PC-3 (cell line): Measurements from ENCODE around the gene TBC1D9. TPM values are rescaled to one million over a fixed set of nuclear protein-coding genes. Genes with fewer than 3 reads are reported as not detected.
A peak's percentile ranks its signal among the peaks of the same experiment; 100 is the strongest.

Experiments used
- ATAC-seq: fragments of 200-7000 bp; cut with Tn5 transposase; 2 replicates; pipeline ENCODE4 v1.9.1; 2020; ENCODE audit warnings: mild to moderate bottlenecking, moderate library complexity
- BruUV-seq: library from RNA; stranded (reverse); fragments of 400-500 nt; replicated peaks from 2 replicates; lab custom pipeline; 2021; lab: Mats Ljungman, UMichigan
- CTCF ChIA-PET: fragments of 300-600 bp; sonication (Branson Sonifier 250); formaldehyde crosslinking; loops from one replicate; lab custom pipeline; 2022; ENCODE audit warnings: antibody characterized with exemption; lab: Charles Lee
- POLR2A ChIA-PET: fragments of 300-600 bp; sonication (Branson Sonifier 250); formaldehyde crosslinking; loops from one replicate; lab custom pipeline; 2022; ENCODE audit warnings: antibody characterized with exemption; ENCODE audit not compliant: unreplicated experiment; lab: Charles Lee
- DNase-seq: peaks from one replicate; pipeline ENCODE4 v3.0.0-alpha.2; 2015
- H2AFZ ChIP-seq: fragments of 300-600 bp; sonication (generic); 2 replicates; pipeline ENCODE4 v1.6.0; 2016; ENCODE audit warnings: antibody characterized with exemption, low read length
- H3F3A ChIP-seq: fragments of 300-600 bp; sonication (generic); one replicate; pipeline ENCODE4 v1.6.0; 2017; ENCODE audit warnings: antibody characterized with exemption, low read length, control low read depth, mild to moderate bottlenecking; ENCODE audit not compliant: unreplicated experiment
- H3K27ac ChIP-seq: fragments of 300-600 bp; sonication (generic); 2 replicates; pipeline ENCODE4 v1.5.1; 2016; ENCODE audit warnings: mild to moderate bottlenecking, low read length
- H3K27me3 ChIP-seq: fragments of 300-600 bp; sonication (generic); 2 replicates; pipeline ENCODE4 v1.6.1; 2016; ENCODE audit warnings: low read length, mixed read lengths
- H3K36me3 ChIP-seq: fragments of 300-600 bp; sonication (generic); 2 replicates; pipeline ENCODE4 v1.6.1; 2016; ENCODE audit warnings: low read depth, mixed run types, low read length, mixed read lengths
- H3K4me1 ChIP-seq: fragments of 300-600 bp; sonication (generic); 2 replicates; pipeline ENCODE4 v1.5.1; 2016; ENCODE audit warnings: low read length; ENCODE audit not compliant: insufficient read depth
- H3K4me2 ChIP-seq: fragments of 300-600 bp; sonication (generic); 2 replicates; pipeline ENCODE4 v1.6.0; 2016; ENCODE audit warnings: low read length
- H3K4me3 ChIP-seq: fragments of 300-600 bp; sonication (generic); 2 replicates; pipeline ENCODE4 v1.5.1; 2016; ENCODE audit warnings: mild to moderate bottlenecking, low read length, mixed read lengths
- H3K79me2 ChIP-seq: fragments of 300-600 bp; sonication (generic); 2 replicates; pipeline ENCODE4 v1.6.1; 2017; ENCODE audit warnings: low read length, mixed read lengths
- H3K9ac ChIP-seq: fragments of 300-600 bp; sonication (generic); 2 replicates; pipeline ENCODE4 v1.6.0; 2016; ENCODE audit warnings: mild to moderate bottlenecking, low read length
- H3K9me2 ChIP-seq: fragments of 300-600 bp; sonication (generic); replicated peaks from 2 replicates; pipeline ENCODE4 v1.6.1; 2016; ENCODE audit warnings: mixed run types, low read length, mixed read lengths
- H3K9me3 ChIP-seq: fragments of 300-600 bp; sonication (generic); 2 replicates; pipeline ENCODE4 v1.6.1; 2016; ENCODE audit warnings: low read length, mixed read lengths
- H4K20me1 ChIP-seq: fragments of 300-600 bp; sonication (generic); 2 replicates; pipeline ENCODE4 v1.6.1; 2016; ENCODE audit warnings: low read length, mixed read lengths
- EZH2 ChIP-seq: fragments of 300-600 bp; sonication (generic); IDR thresholded peaks from one replicate; pipeline ENCODE4 v1.6.1; 2017; ENCODE audit warnings: antibody characterized with exemption, mild to moderate bottlenecking, low read length; ENCODE audit not compliant: unreplicated experiment
- EZH2phosphoT487 ChIP-seq: fragments of 300-600 bp; sonication (generic); IDR thresholded peaks from 2 replicates; pipeline ENCODE4 v1.6.1; 2018; ENCODE audit warnings: mild to moderate bottlenecking, antibody characterized with exemption, low read length, borderline replicate concordance
- intact Hi-C: fragments of 100-400 bp; cut with micrococcal nuclease; formaldehyde crosslinking; loops from 2 replicates; pipeline ENCODE4 v1.9.0; 2023
- total RNA-seq: library from RNA; depleted of rRNA; stranded (reverse); fragments of >200 nt; gene quantifications from 2 replicates; pipeline ENCODE4 v1.2.3, GENCODE V29; 2014
- TF ChIP-seq, protein P1 (sequence below): fragments of 300-600 bp; sonication (generic); conservative IDR thresholded peaks from 2 replicates; pipeline ENCODE4 v1.5.1; 2017; ENCODE audit warnings: antibody characterized with exemption, low read depth, mild to moderate bottlenecking, low read length

The TBC1D9 gene
- total RNA-seq, 1 experiment from 2014 or later: 11.2 TPM

DNA sequence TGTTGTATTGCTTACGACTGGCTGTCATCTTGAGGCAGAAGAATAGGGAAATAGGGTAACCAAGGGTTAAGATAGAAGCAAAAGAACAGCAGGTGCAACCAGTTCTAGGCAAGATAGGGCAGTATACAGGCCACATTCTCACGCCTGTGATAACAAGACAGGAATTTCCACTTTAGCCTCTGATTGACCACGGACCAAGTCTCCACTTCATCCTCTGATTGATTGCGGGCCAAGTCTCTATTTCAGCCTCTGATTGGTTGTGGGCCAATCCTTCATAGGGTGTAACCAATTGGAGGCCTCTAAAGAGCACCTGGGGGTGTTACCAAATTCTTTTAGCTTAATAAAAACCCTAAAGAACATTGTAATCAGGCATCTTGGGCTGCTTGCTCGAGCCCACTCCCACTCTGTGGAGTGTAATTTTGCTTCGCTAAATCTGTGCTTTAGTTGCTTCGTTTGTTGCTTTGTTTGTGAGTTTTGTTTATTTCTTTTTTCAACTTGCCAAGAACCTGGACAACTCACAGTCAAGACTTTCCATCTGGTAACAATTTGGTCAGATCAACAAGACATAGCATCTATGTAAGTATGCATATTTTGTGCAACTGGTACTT lies 8.7 kb upstream of the TBC1D9 start:
- Histone ChIP-seq H3K9me3 (no peaks in the 10 kb centered on the region), H3K27ac (no peak overlapping the region), H3K4me3 (no peak overlapping the region), H3K9ac (no peak overlapping the region), H2AFZ (no peak overlapping the region), H3F3A (no peaks in the 10 kb centered on the region), H3K4me1 (no peaks in the 10 kb centered on the region), H3K9me2 (no peaks in the 10 kb centered on the region), H4K20me1 (no peaks in the 10 kb centered on the region), H3K27me3 (no peaks in the 10 kb centered on the region), H3K79me2 (no peaks in the 10 kb centered on the region), H3K4me2 (no peak overlapping the region), H3K36me3 (no peaks in the 10 kb centered on the region)
- no TSS peak for BruUV-seq
- intact Hi-C loops: no loop called here
- POLR2A ChIA-PET: no interaction called here
- DNase-seq (no peak), ATAC-seq (no peak)
- TF ChIP-seq EZH2: no peak
- CTCF ChIA-PET: no interaction called here

DNA sequence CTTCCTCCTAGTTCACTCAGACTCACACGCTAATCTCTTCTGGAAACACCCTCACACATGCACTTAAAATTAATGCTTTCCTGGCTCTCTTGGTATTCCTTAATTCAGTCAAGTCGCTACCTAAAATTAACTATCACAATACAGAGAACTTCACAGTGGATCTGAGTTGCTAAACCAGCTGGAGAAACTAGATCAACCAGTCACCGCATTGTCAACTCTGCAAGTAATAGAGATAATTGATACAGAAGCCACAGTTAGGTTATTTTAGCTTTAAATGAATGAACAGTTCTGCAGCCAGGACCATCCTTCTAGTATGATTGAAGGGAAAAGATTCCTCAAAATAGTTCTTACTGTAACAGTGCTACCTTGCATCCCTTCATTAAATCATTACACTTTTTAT lies 6.0 kb upstream of the TBC1D9 start:
- no peak overlapping the region for H3K4me3 ChIP-seq
- no peak overlapping the region for H3K9ac ChIP-seq
- no peaks in the 10 kb centered on the region for H4K20me1 ChIP-seq
- no peak for DNase-seq
- no peaks in the 10 kb centered on the region for H3K9me2 ChIP-seq
- intact Hi-C loops: no loop called here
- H3K36me3 ChIP-seq: no peaks in the 10 kb centered on the region
- H3K4me1 ChIP-seq: peaks cover 2% of the 10 kb centered on the region; the same call in 1 of the 2 replicates
- H3F3A ChIP-seq: no peaks in the 10 kb centered on the region
- no TSS peak for BruUV-seq
- POLR2A ChIA-PET: no interaction called here
- H3K9me3 ChIP-seq: no peaks in the 10 kb centered on the region
- H3K4me2 ChIP-seq: no peak overlapping the region
- H2AFZ ChIP-seq: no peak overlapping the region
- no peak overlapping the region for H3K27ac ChIP-seq
- no peaks in the 10 kb centered on the region for H3K79me2 ChIP-seq
- TF ChIP-seq, protein P1, sequence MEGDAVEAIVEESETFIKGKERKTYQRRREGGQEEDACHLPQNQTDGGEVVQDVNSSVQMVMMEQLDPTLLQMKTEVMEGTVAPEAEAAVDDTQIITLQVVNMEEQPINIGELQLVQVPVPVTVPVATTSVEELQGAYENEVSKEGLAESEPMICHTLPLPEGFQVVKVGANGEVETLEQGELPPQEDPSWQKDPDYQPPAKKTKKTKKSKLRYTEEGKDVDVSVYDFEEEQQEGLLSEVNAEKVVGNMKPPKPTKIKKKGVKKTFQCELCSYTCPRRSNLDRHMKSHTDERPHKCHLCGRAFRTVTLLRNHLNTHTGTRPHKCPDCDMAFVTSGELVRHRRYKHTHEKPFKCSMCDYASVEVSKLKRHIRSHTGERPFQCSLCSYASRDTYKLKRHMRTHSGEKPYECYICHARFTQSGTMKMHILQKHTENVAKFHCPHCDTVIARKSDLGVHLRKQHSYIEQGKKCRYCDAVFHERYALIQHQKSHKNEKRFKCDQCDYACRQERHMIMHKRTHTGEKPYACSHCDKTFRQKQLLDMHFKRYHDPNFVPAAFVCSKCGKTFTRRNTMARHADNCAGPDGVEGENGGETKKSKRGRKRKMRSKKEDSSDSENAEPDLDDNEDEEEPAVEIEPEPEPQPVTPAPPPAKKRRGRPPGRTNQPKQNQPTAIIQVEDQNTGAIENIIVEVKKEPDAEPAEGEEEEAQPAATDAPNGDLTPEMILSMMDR: no peak
- TF ChIP-seq EZH2phosphoT487 (no peak), EZH2 (no peak)
- H3K27me3 ChIP-seq: no peaks in the 10 kb centered on the region
- CTCF ChIA-PET: no interaction called here
- ATAC-seq: no peak

DNA sequence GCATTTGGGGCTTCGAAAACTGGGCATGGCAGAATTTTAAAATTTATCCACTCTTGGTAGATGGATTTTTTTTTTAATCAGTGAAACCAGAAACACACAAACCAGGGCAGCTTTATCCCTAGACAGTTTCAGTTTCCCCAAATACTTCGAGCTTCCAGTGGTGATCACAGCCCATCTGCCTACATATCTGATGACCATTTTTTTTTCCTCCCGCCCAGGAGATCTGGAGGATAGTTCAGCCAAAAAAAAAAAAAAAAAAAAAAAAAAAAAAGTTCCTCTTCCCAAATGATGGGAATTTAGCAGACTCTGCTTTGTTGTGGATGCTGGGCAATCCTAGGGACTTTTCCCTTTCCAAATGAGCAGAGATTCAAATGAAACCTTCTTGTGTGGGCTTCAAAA lies 1.0 kb upstream of the TBC1D9 start:
- no peak for ATAC-seq
- no peak for DNase-seq
- Histone ChIP-seq H3K36me3 (no peaks in the 10 kb centered on the region), H3K27me3 (no peaks in the 10 kb centered on the region), H3F3A (no peaks in the 10 kb centered on the region), H3K4me2 (peak overlapping the region; percentile 83), H2AFZ (peak overlapping the region; percentile 98; the same call in 1 of the 2 replicates), H3K79me2 (peaks cover 28% of the 10 kb centered on the region), H3K9me2 (no peaks in the 10 kb centered on the region), H3K9ac (no peak overlapping the region), H3K27ac (no peak overlapping the region), H3K4me3 (peak overlapping the region; percentile 86), H3K9me3 (no peaks in the 10 kb centered on the region), H4K20me1 (no peaks in the 10 kb centered on the region), H3K4me1 (peaks cover 10% of the 10 kb centered on the region; the same call in 1 of the 2 replicates)
- CTCF ChIA-PET: interaction anchor here (0.7 kb wide), 1 partner anchor 15 kb away, joined by 10 read pairs; no protein-coding TSS in a partner anchor
- TF ChIP-seq, protein P1: no peak
- TF ChIP-seq EZH2: no peak
- no peak for TF ChIP-seq EZH2phosphoT487
- intact Hi-C loops: loop anchor here (5.0 to 10.0 kb wide), 2 partner anchors 120 to 382 kb away; partner anchors contain the start of gene SCOC
- BruUV-seq: no TSS peak
- POLR2A ChIA-PET: interaction anchor here (0.6 kb wide), 1 partner anchor 389 kb away, joined by 5 read pairs; no protein-coding TSS in a partner anchor
